GM21737 (cell line): ENCODE measurements around the gene CTCFL.

Experiments used
- ATAC-seq: cut with Tn5 transposase; IDR thresholded peaks from one replicate; pipeline ENCODE4 v1.9.1; 2021; ENCODE audit warnings: mild to moderate bottlenecking, moderate library complexity; ENCODE audit not compliant: unreplicated experiment

CTCFL gene

GRCh38 chr20:57468523-57469417, 56.2 kb downstream of the CTCFL start:
- ATAC-seq = no peak

- ATAC-seq = no peak
Observed at GRCh38 chr20:57467742-57468141, 57.2 kb downstream of the CTCFL start.

GRCh38 chr20:57465943-57466342, 59.0 kb downstream of the CTCFL start:
- no peak for ATAC-seq

GRCh38 chr20:57465486-57465885, 59.5 kb downstream of the CTCFL start:
- ATAC-seq = no peak

GRCh38 chr20:57464642-57465211, 60.2 kb downstream of the CTCFL start:
- no peak for ATAC-seq

GRCh38 chr20:57462781-57463180, 62.2 kb downstream of the CTCFL start:
- ATAC-seq = no peak

GRCh38 chr20:57461726-57462125, 63.2 kb downstream of the CTCFL start:
- no peak for ATAC-seq

GRCh38 chr20:57460781-57461465, 64.0 kb downstream of the CTCFL start:
- ATAC-seq = no peak

GRCh38 chr20:57459897-57460296, 65.0 kb downstream of the CTCFL start:
- ATAC-seq = no peak

GRCh38 chr20:57459278-57459677, 65.7 kb downstream of the CTCFL start:
- no peak for ATAC-seq

- ATAC-seq = no peak
Observed at GRCh38 chr20:57458400-57459160, 66.4 kb downstream of the CTCFL start.

- no peak for ATAC-seq
Observed at GRCh38 chr20:57457243-57458095, 67.5 kb downstream of the CTCFL start.

- ATAC-seq = no peak
Observed at GRCh38 chr20:57456116-57456515, 68.8 kb downstream of the CTCFL start.

- ATAC-seq = no peak
Observed at GRCh38 chr20:57455386-57455785, 69.6 kb downstream of the CTCFL start.

GRCh38 chr20:57451795-57452661, 72.9 kb downstream of the CTCFL start:
- no peak for ATAC-seq

- no peak for ATAC-seq
Observed at GRCh38 chr20:57451431-57451794, 73.5 kb downstream of the CTCFL start.

- ATAC-seq = peak; percentile 28
Observed at GRCh38 chr20:57450931-57451330, 74.0 kb downstream of the CTCFL start.

- ATAC-seq = peak; percentile 81
Observed at GRCh38 chr20:57450419-57450818, 74.5 kb downstream of the CTCFL start.
